Measurements from ENCODE around the gene CLPTM1. TPM values are rescaled to one million over a fixed set of nuclear protein-coding genes. Genes with fewer than 3 reads are reported as not detected.

Gene CLPTM1
- total and polyA plus RNA-seq, 2 donors (not counting 3 experiments of a cell fraction or from before 2014, with no cell fraction given) = 108 to 176 TPM

GRCh38 chr19:45040059-45040771, 85.0 kb downstream of the CLPTM1 start:
- H3K9ac ChIP-seq (replicated peaks; ENCODE audit: extremely low read depth, insufficient read depth, low read length) = peak overlapping the region; percentile 83
- DNase-seq (ENCODE audit: low read depth, low spot score) = no peak
- TF ChIP-seq POLR2A (IDR thresholded peaks at IDR 0.05; ENCODE audit: low read depth, low read length) = no peak
- TF ChIP-seq FOS (IDR thresholded peaks at IDR 0.05; ENCODE audit: borderline replicate concordance, insufficient read depth, low read length) = no peak
- no peak for TF ChIP-seq JUN (IDR thresholded peaks at IDR 0.05; ENCODE audit: borderline replicate concordance, insufficient read depth, insufficient read length, low read depth)
- no peak for TF ChIP-seq POLR2AphosphoS5 (IDR thresholded peaks at IDR 0.05; ENCODE audit: insufficient read depth, low read depth, low read length)
- TF ChIP-seq, protein P1, sequence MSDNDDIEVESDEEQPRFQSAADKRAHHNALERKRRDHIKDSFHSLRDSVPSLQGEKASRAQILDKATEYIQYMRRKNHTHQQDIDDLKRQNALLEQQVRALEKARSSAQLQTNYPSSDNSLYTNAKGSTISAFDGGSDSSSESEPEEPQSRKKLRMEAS (IDR thresholded peaks at IDR 0.05; ENCODE audit: insufficient read depth, insufficient read length) = no peak
- no peak for TF ChIP-seq GATA2 (IDR thresholded peaks at IDR 0.05; ENCODE audit: insufficient read depth, insufficient read length, low read depth, low read length)
- no peak for TF ChIP-seq MYC (IDR thresholded peaks at IDR 0.05; ENCODE audit: low read depth, low read length)
- TF ChIP-seq EZH2 (IDR thresholded peaks at IDR 0.05; ENCODE audit: borderline replicate concordance, low read depth, low read length, severe bottlenecking) = no peak
- peak overlapping the region in 1 of 3 experiments; percentile 69 for H3K4me3 ChIP-seq (replicated peaks in 1 of 3; ENCODE audit: insufficient read depth in 1 of 3, low read depth in 1 of 3, low read length in 3 of 3)
- no peak overlapping the region for H2AFZ ChIP-seq (ENCODE audit: low read depth, low read length)
- H3K4me2 ChIP-seq (ENCODE audit: insufficient read depth, low read length) = peak overlapping the region; percentile 89
- peaks cover 5 to 34% of the 10 kb centered on the region in 2 experiments for H3K36me3 ChIP-seq (ENCODE audit: control insufficient read depth in 2 of 2, extremely low read depth in 1 of 2, insufficient read depth in 2 of 2, low read length in 2 of 2)
- no peak for FAIRE-seq
- intact Hi-C loops (cut with micrococcal nuclease) (no loop called here), dilution Hi-C loops (cut with MboI; ENCODE audit: extremely low pct_ligation_motif_present, low sequenced_read_pairs) (no loop called here)
- no peaks in the 10 kb centered on the region for H3K27me3 ChIP-seq (ENCODE audit: control insufficient read depth in 2 of 2, insufficient read depth in 2 of 2, low read length in 2 of 2)
- H3K27ac ChIP-seq (ENCODE audit: insufficient read depth, low read depth, low read length) = no peak overlapping the region
- H3K79me2 ChIP-seq (ENCODE audit: control insufficient read depth, insufficient read depth, low read length) = peaks cover 46% of the 10 kb centered on the region
- H4K20me1 ChIP-seq (replicated peaks; ENCODE audit: control insufficient read depth, extremely low read depth, insufficient read depth, low read length) = peaks cover 3% of the 10 kb centered on the region
- ChIA-PET CTCF (interaction anchor here (0.7 to 3.2 kb wide), 5 partner anchors 19 to 51 kb away, joined by 3 to 23 read pairs (median 4); no protein-coding TSS in a partner anchor), POLR2A (no interaction called here)
- no peaks in the 10 kb centered on the region for H3K9me3 ChIP-seq (replicated peaks; ENCODE audit: control insufficient read depth, insufficient read depth, low read length)
- no peaks in the 10 kb centered on the region for H3K9me1 ChIP-seq (replicated peaks; ENCODE audit: control insufficient read depth, extremely low read depth, insufficient read depth, low read length)
- BruUV-seq (replicated peaks) = no TSS peak
- H3K4me1 ChIP-seq (ENCODE audit: control insufficient read depth, extremely low read depth, insufficient read depth, low read length) = peaks cover 11% of the 10 kb centered on the region

Data from endothelial cell of umbilical vein (primary cell).